Transverse colon (tissue), 4 donors: ENCODE results near the gene PTPMT1. TPM values are rescaled to one million over a fixed set of nuclear protein-coding genes. Genes with fewer than 3 reads are reported as not detected.

Source experiments
- DNase-seq: peaks from one replicate; pipeline ENCODE4 v3.0.0-alpha.2; 2019
- H3K27ac ChIP-seq, 4 donors: fragments of 200-600 bp; sonication (generic); 2 replicates each; pipeline ENCODE4 v1.5.1; 2016 to 2018; ENCODE audit warnings: inconsistent platforms in 4 of 4
- H3K27me3 ChIP-seq: fragments of 200-600 bp; sonication (generic); 2 replicates; pipeline ENCODE4 v1.5.1; 2017; ENCODE audit warnings: inconsistent platforms
- H3K36me3 ChIP-seq, 4 donors: fragments of 200-600 bp; sonication (generic); 2 replicates each; pipeline ENCODE4 v1.5.1; 2017 to 2019; ENCODE audit warnings: inconsistent platforms in 4 of 4
- H3K4me1 ChIP-seq, 4 donors: fragments of 200-600 bp; sonication (generic); 2 replicates each; pipeline ENCODE4 v1.5.1; 2017 to 2020; ENCODE audit warnings: inconsistent platforms in 4 of 4
- H3K4me3 ChIP-seq, 4 donors: fragments of 200-600 bp; sonication (generic); 1 replicate in 1 of 4; 2 replicates in 3 of 4; pipeline versions ENCODE4 v1.5.1 to v1.6.1; 2017 to 2019; ENCODE audit warnings: inconsistent platforms in 4 of 4
- H3K9me3 ChIP-seq, 2 donors: fragments of 200-600 bp; sonication (generic); 2 replicates each; pipeline ENCODE4 v1.5.1; 2017 to 2019; ENCODE audit warnings: inconsistent platforms in 2 of 2
- CTCF ChIP-seq, 5 experiments: fragments of 200-600 bp in 3 of 5; fragments of 450-650 bp in 2 of 5; sonication (generic) in 3 of 5; IDR thresholded peaks; 1 replicate in 2 of 5; 2 replicates in 3 of 5; pipeline ENCODE4 v1.5.1; 2016 to 2017; ENCODE audit warnings: antibody characterized with exemption in 5 of 5, inconsistent platforms in 3 of 5, mild to moderate bottlenecking in 2 of 5, moderate library complexity in 1 of 5
- EP300 ChIP-seq: sonication (generic); formaldehyde crosslinking; IDR thresholded peaks from one replicate; pipeline ENCODE4 v1.6.1; 2017; ENCODE audit warnings: antibody characterized with exemption, low read depth
- POLR2A ChIP-seq: fragments of 450-650 bp; IDR thresholded peaks from one replicate; pipeline ENCODE4 v1.6.1; 2016; ENCODE audit warnings: antibody characterized with exemption, mild to moderate bottlenecking, moderate library complexity
- POLR2AphosphoS5 ChIP-seq, 3 donors: sonication (generic); formaldehyde crosslinking; IDR thresholded peaks; one replicate each; pipeline ENCODE4 v1.6.1; 2016; ENCODE audit warnings: antibody characterized with exemption in 3 of 3
- WGBS, 2 donors: methylation state at CpG; one replicate each; pipeline ENCODE4 v1.1.5; 2018; ENCODE audit warnings: low coverage in 1 of 2; 5-methylcytosine and 5-hydroxymethylcytosine counted together
- in situ Hi-C, 4 donors: fragments of 200-750 bp; cut with MboI; loops; one replicate each; pipeline versions ENCODE4 v1.15.0 to v1.15.1; 2017; ENCODE audit warnings: low sequenced_read_pairs in 3 of 4, low pct_ligation_motif_present in 1 of 4, low pct_unique_long_range_greater_than_20kb in 1 of 4
- intact Hi-C: fragments of 100-400 bp; cut with DNase I; formaldehyde crosslinking; loops from one replicate; pipeline ENCODE4 v1.15.1; 2023; ENCODE audit warnings: low total_unique reads
- total RNA-seq, 4 donors: library from RNA; depleted of rRNA; stranded (reverse); fragments of >200 nt; gene quantifications; one replicate each; pipeline ENCODE4 v1.1.0, GENCODE V29; 2016

The PTPMT1 gene
- 10 to 100 TPM; 19.1 to 79.1 (median 74.1) TPM for total RNA-seq

- in situ Hi-C loops, result loop anchor here in 1 of 4 donors (25.0 kb wide), 1 partner anchor 103 kb away; no protein-coding TSS in a partner anchor
- Histone ChIP-seq H3K4me3 (peak within 1 kb of the TSS; percentile 71 to 91 (median 76)), H3K9me3 (no peaks in the 10 kb centered on the region), H3K27me3 (no peaks in the 10 kb centered on the region), H3K4me1 (peaks cover 0 to 20% (median 9%) of the 10 kb centered on the region in 4 donors), H3K27ac (peak within 1 kb of the TSS; percentile 78 to 85 (median 82)), H3K36me3 (no peaks in the 10 kb centered on the region)
- intact Hi-C loops, result no loop called here
- 0% methylated on average over 73 of the region's 86 CpGs; no CpG with 5 or more reads in 1 of the 2 donors for WGBS, 2 donors
- DNase-seq, result peak; percentile 81
- TF ChIP-seq POLR2A (peak; percentile 36), EP300 (no peak), POLR2AphosphoS5 (IDR thresholded peaks at IDR 0.05) (peak in 1 of 3 donors; percentile 39)
Observed at GRCh38 chr11:47565340-47566148, at the start of gene PTPMT1. TSS of gene PTPMT1 (plus strand) at chr11:47565599. CDS start at chr11:47565623, 24 bp downstream.

GRCh38 chr11:47516155-47516554, 49.2 kb upstream of the PTPMT1 start:
- Histone ChIP-seq H3K36me3 (no peaks in the 10 kb centered on the region), H3K27me3 (no peaks in the 10 kb centered on the region), H3K4me1 (peaks cover 27 to 89% (median 58%) of the 10 kb centered on the region in 4 donors), H3K9me3 (no peaks in the 10 kb centered on the region), H3K4me3 (no peak overlapping the region), H3K27ac (no peak overlapping the region)
- WGBS, 2 donors, result 49 to 80% methylated on average over 3 of the region's 3 CpGs
- in situ Hi-C loops, result no loop called here
- TF ChIP-seq POLR2AphosphoS5 (IDR thresholded peaks at IDR 0.05), result no peak
- no peak for TF ChIP-seq EP300
- no peak for TF ChIP-seq CTCF (IDR thresholded peaks at IDR 0.05)
- no peak for TF ChIP-seq POLR2A
- no peak for DNase-seq
- intact Hi-C loops, result no loop called here

- no peaks in the 10 kb centered on the region for H3K36me3 ChIP-seq
- H3K9me3 ChIP-seq, result no peaks in the 10 kb centered on the region
- DNase-seq, result no peak
- TF ChIP-seq POLR2AphosphoS5 (IDR thresholded peaks at IDR 0.05) (no peak), CTCF (IDR thresholded peaks at IDR 0.05) (no peak), POLR2A (no peak), EP300 (no peak)
- H3K4me3 ChIP-seq, result no peak overlapping the region
- peaks cover 27 to 92% (median 64%) of the 10 kb centered on the region in 4 donors for H3K4me1 ChIP-seq
- intact Hi-C loops (no loop called here), in situ Hi-C loops (no loop called here)
- H3K27ac ChIP-seq, result no peak overlapping the region
- no peaks in the 10 kb centered on the region for H3K27me3 ChIP-seq
- 75 to 82% methylated on average over 5 to 10 of the region's 10 CpGs for WGBS, 2 donors
Observed at GRCh38 chr11:47516984-47517853, 48.2 kb upstream of the PTPMT1 start.

- peak overlapping the region in 1 of 4 donors; percentile 20 for H3K27ac ChIP-seq
- H3K27me3 ChIP-seq, result no peaks in the 10 kb centered on the region
- no peak for DNase-seq
- H3K36me3 ChIP-seq, result no peaks in the 10 kb centered on the region
- 62 to 80% methylated on average over 1 to 3 of the region's 3 CpGs for WGBS, 2 donors
- intact Hi-C loops, result no loop called here
- no peaks in the 10 kb centered on the region for H3K9me3 ChIP-seq
- no peak overlapping the region for H3K4me3 ChIP-seq
- peaks cover 27 to 94% (median 71%) of the 10 kb centered on the region in 4 donors for H3K4me1 ChIP-seq
- in situ Hi-C loops, result no loop called here
- no peak for TF ChIP-seq POLR2A
- TF ChIP-seq POLR2AphosphoS5 (IDR thresholded peaks at IDR 0.05), result no peak
- TF ChIP-seq CTCF (IDR thresholded peaks at IDR 0.05), result no peak
- TF ChIP-seq EP300, result no peak
Observed at GRCh38 chr11:47518212-47518964, 47.0 kb upstream of the PTPMT1 start.
